Astrocyte (in vitro differentiated cells and primary cell): Measurements from ENCODE around the gene MKI67. TPM values are rescaled to one million over a fixed set of nuclear protein-coding genes. Genes with fewer than 3 reads are reported as not detected.

ENCODE experiments used
- DNase-seq: peaks from one replicate; pipeline ENCODE4 v3.0.0-alpha.2; 2010; ENCODE audit warnings: low read depth
- FAIRE-seq: peaks from 2 replicates; lab custom pipeline; 2011; peaks lifted over from hg19 to GRCh38; lab: Jason Lieb, UNC
- H2AFZ ChIP-seq: 2 replicates; pipeline ENCODE4 v1.6.0; 2012; ENCODE audit warnings: low read depth, low read length, inconsistent platforms
- H3K27ac ChIP-seq: 2 replicates; pipeline ENCODE4 v1.5.1; 2011; ENCODE audit warnings: low read depth, low read length, inconsistent platforms
- H3K27me3 ChIP-seq: 2 replicates; pipeline ENCODE4 v1.6.0; 2011; ENCODE audit warnings: low read length, inconsistent platforms; ENCODE audit not compliant: insufficient read depth
- H3K36me3 ChIP-seq: 2 replicates; pipeline ENCODE4 v1.5.1; 2011; ENCODE audit warnings: low read length, inconsistent platforms; ENCODE audit not compliant: insufficient read depth
- H3K4me1 ChIP-seq: 2 replicates; pipeline ENCODE4 v1.5.1; 2011; ENCODE audit warnings: low read length, inconsistent platforms; ENCODE audit not compliant: insufficient read depth
- H3K4me2 ChIP-seq: 2 replicates; pipeline ENCODE4 v1.6.0; 2012; ENCODE audit warnings: low read length, inconsistent platforms
- H3K4me3 ChIP-seq: 2 replicates; pipeline ENCODE4 v1.5.1; 2011; ENCODE audit warnings: low read depth, mild to moderate bottlenecking, low read length, inconsistent platforms; ENCODE audit not compliant: insufficient read depth
- H3K79me2 ChIP-seq: 2 replicates; pipeline ENCODE4 v1.6.0; 2012; ENCODE audit warnings: mild to moderate bottlenecking, low read length, inconsistent platforms; ENCODE audit not compliant: insufficient read depth
- H3K9ac ChIP-seq: 2 replicates; pipeline ENCODE4 v1.6.0; 2012; ENCODE audit warnings: mild to moderate bottlenecking, low read length, inconsistent platforms
- H3K9me3 ChIP-seq: 2 replicates; pipeline ENCODE4 v1.5.1; 2012; ENCODE audit warnings: low read depth, mild to moderate bottlenecking, low read length, inconsistent platforms; ENCODE audit not compliant: insufficient read depth
- H4K20me1 ChIP-seq: 2 replicates; pipeline ENCODE4 v1.6.0; 2012; ENCODE audit warnings: low read length, inconsistent platforms; ENCODE audit not compliant: insufficient read depth
- H3K27ac Mint-ChIP-seq: one replicate; pipeline ENCODE4 v1.8.0; 2021; ENCODE audit warnings: mild to moderate bottlenecking, mixed read lengths; ENCODE audit not compliant: unreplicated experiment
- H3K27me3 Mint-ChIP-seq: one replicate; pipeline ENCODE4 v1.8.0; 2021; ENCODE audit warnings: low read depth, mixed read lengths; ENCODE audit not compliant: unreplicated experiment
- H3K36me3 Mint-ChIP-seq: one replicate; pipeline ENCODE4 v1.8.0; 2021; ENCODE audit warnings: low read depth, mixed read lengths; ENCODE audit not compliant: unreplicated experiment
- H3K4me1 Mint-ChIP-seq: one replicate; pipeline ENCODE4 v1.8.0; 2021; ENCODE audit warnings: low read depth, mixed read lengths; ENCODE audit not compliant: unreplicated experiment
- H3K4me3 Mint-ChIP-seq: one replicate; pipeline ENCODE4 v1.8.0; 2021; ENCODE audit warnings: mild to moderate bottlenecking, moderate library complexity, mixed read lengths; ENCODE audit not compliant: unreplicated experiment
- H3K9me3 Mint-ChIP-seq: one replicate; pipeline ENCODE4 v1.8.0; 2021; ENCODE audit warnings: mild to moderate bottlenecking, mixed read lengths; ENCODE audit not compliant: unreplicated experiment
- CTCF ChIP-seq: IDR thresholded peaks from 2 replicates; pipeline ENCODE4 v1.5.1; 2011; ENCODE audit warnings: low read depth, mild to moderate bottlenecking, inconsistent platforms, low read length, moderate library complexity; ENCODE audit not compliant: insufficient read depth
- EZH2 ChIP-seq: IDR thresholded peaks from 2 replicates; pipeline ENCODE4 v1.6.1; 2012; ENCODE audit warnings: mild to moderate bottlenecking, low read length, inconsistent platforms; ENCODE audit not compliant: insufficient read depth
- total RNA-seq: library from RNA; stranded (reverse); gene quantifications from 2 replicates; pipeline ENCODE4 v1.2.1, GENCODE V29; 2021

The MKI67 gene
- total RNA-seq, 1 donor from 2014 or later = 4.6 TPM

- peaks cover 9% of the 10 kb centered on the region for H3K27me3 Mint-ChIP-seq
- TF ChIP-seq CTCF (no peak), EZH2 (no peak)
- Histone ChIP-seq H3K36me3 (peaks cover 13% of the 10 kb centered on the region), H3K9ac (no peak overlapping the region), H4K20me1 (peaks cover 5% of the 10 kb centered on the region), H3K9me3 (no peaks in the 10 kb centered on the region), H3K27me3 (no peaks in the 10 kb centered on the region), H3K79me2 (peaks cover 76% of the 10 kb centered on the region), H3K27ac (no peak overlapping the region), H3K4me1 (peaks cover 7% of the 10 kb centered on the region), H2AFZ (no peak overlapping the region), H3K4me3 (no peak overlapping the region), H3K4me2 (no peak overlapping the region)
- no peaks in the 10 kb centered on the region for H3K9me3 Mint-ChIP-seq
- peaks cover 2% of the 10 kb centered on the region for H3K4me1 Mint-ChIP-seq
- DNase-seq (no peak), FAIRE-seq (no peak)
- H3K36me3 Mint-ChIP-seq = no peaks in the 10 kb centered on the region
- no peak overlapping the region for H3K4me3 Mint-ChIP-seq
- H3K27ac Mint-ChIP-seq = no peak overlapping the region
Measured at GRCh38 chr10:128122931-128123330, 3.3 kb downstream of the MKI67 start.

DNA sequence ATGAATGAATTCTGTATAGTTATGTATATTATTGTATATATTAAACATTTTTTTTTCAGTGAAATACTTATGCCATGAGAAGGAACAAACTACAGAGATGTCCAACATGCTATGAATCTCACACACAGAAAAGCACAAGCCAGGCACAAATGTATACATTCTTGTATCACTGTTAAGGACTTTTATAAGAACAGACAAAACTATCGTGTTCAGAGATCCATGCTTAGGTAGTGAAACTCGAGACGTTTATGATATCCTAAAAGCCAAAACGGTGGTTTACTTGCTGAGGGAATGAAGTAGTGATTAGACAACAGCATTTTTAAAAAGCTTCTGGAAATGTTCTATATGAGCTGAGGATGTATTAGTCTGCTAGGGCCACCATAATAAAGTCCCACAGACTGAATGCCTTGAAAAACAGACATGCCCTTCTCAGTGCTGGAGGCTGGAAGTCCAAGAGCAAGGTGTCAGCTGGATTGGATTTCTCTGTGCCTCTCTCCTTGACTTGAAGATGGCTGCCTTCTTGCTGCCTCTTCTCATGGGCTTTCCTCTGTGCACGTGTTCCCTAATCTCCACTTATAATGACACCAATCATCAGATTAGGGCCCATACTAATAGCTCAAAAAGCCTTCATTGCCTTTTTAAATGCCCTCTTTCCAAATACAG lies 4.3 kb downstream of the MKI67 start:
- no peak for TF ChIP-seq EZH2
- TF ChIP-seq CTCF = no peak
- no peak overlapping the region for H3K4me3 ChIP-seq
- H3K27me3 ChIP-seq = no peaks in the 10 kb centered on the region
- FAIRE-seq = no peak
- H3K36me3 ChIP-seq = peaks cover 13% of the 10 kb centered on the region
- Mint-ChIP-seq H3K27me3 (peaks cover 5% of the 10 kb centered on the region), H3K9me3 (no peaks in the 10 kb centered on the region), H3K4me3 (no peak overlapping the region), H3K4me1 (peaks cover 2% of the 10 kb centered on the region), H3K36me3 (no peaks in the 10 kb centered on the region), H3K27ac (no peak overlapping the region)
- peaks cover 7% of the 10 kb centered on the region for H3K4me1 ChIP-seq
- no peaks in the 10 kb centered on the region for H3K9me3 ChIP-seq
- DNase-seq = no peak
- H3K27ac ChIP-seq = no peak overlapping the region
- no peak overlapping the region for H3K9ac ChIP-seq
- H2AFZ ChIP-seq = no peak overlapping the region
- H3K79me2 ChIP-seq = peaks cover 83% of the 10 kb centered on the region
- H3K4me2 ChIP-seq = no peak overlapping the region
- peaks cover 5% of the 10 kb centered on the region for H4K20me1 ChIP-seq

- no peaks in the 10 kb centered on the region for H3K36me3 Mint-ChIP-seq
Measured at GRCh38 chr10:128116851-128117615, 9.2 kb downstream of the MKI67 start.

More at GRCh38 chr10:128116851-128117615, 9.2 kb downstream of the MKI67 start:
- no peaks in the 10 kb centered on the region for H3K9me3 Mint-ChIP-seq
- no peak for FAIRE-seq
- Histone ChIP-seq H3K9ac (no peak overlapping the region), H3K79me2 (peaks cover 58% of the 10 kb centered on the region), H3K4me3 (no peak overlapping the region), H3K4me1 (no peaks in the 10 kb centered on the region), H3K4me2 (no peak overlapping the region), H3K27me3 (no peaks in the 10 kb centered on the region), H3K27ac (no peak overlapping the region), H3K9me3 (no peaks in the 10 kb centered on the region), H3K36me3 (peaks cover 38% of the 10 kb centered on the region), H4K20me1 (peaks cover 5% of the 10 kb centered on the region), H2AFZ (no peak overlapping the region)
- no peak overlapping the region for H3K4me3 Mint-ChIP-seq
- no peak for DNase-seq
- no peak overlapping the region for H3K27ac Mint-ChIP-seq
- TF ChIP-seq EZH2 (no peak), CTCF (no peak)
- no peaks in the 10 kb centered on the region for H3K27me3 Mint-ChIP-seq
- H3K4me1 Mint-ChIP-seq = no peaks in the 10 kb centered on the region
